ENCODE results near the gene RNASE7. TPM values are rescaled to one million over a fixed set of nuclear protein-coding genes. Genes with fewer than 3 reads are reported as not detected.

The RNASE7 gene
- total RNA-seq, 1 experiment from 2014 or later: not detected

- Histone ChIP-seq H3K4me3 (replicated peaks in 1 of 2; ENCODE audit: low read depth in 1 of 2, low read length in 2 of 2) (no peak overlapping the region), H3K9me3 (ENCODE audit: control insufficient read depth in 1 of 2, insufficient read depth in 1 of 2, low read depth in 1 of 2, low read length in 2 of 2) (no peaks in the 10 kb centered on the region), H3K27ac (ENCODE audit: low read depth, low read length) (no peak overlapping the region), H3K9ac (ENCODE audit: low read length) (no peak overlapping the region), H3K79me2 (ENCODE audit: insufficient read depth, low read length) (no peaks in the 10 kb centered on the region), H3K4me1 (ENCODE audit: control insufficient read depth in 1 of 2, insufficient read depth in 2 of 2, low read length in 2 of 2) (peaks cover 7 to 22% of the 10 kb centered on the region in 2 experiments), H2AFZ (ENCODE audit: low read depth, low read length, poor library complexity, severe bottlenecking) (no peak overlapping the region), H4K20me1 (ENCODE audit: insufficient read depth) (no peaks in the 10 kb centered on the region), H3K27me3 (ENCODE audit: insufficient read depth, low read length) (0 out of 2 replicates have a peak, but pooled peaks cover 4% of the 10 kb centered on the region), H3K36me3 (ENCODE audit: control insufficient read depth in 1 of 2, insufficient read depth in 2 of 2, low read length in 2 of 2) (no peaks in the 10 kb centered on the region; a peak in 1 of 4 replicates), H3K9me2 (ENCODE audit: insufficient read depth) (no peaks in the 10 kb centered on the region), H3K4me2 (ENCODE audit: low read length) (no peak overlapping the region)
- POLR2A ChIA-PET: no interaction called here
- intact Hi-C loops (cut with micrococcal nuclease): no loop called here
- RAD21 ChIA-PET (ENCODE audit: low non-redundant PET in 1 of 2, low total read pairs in 2 of 2, uncharacterized antibody in 2 of 2, unreplicated experiment in 2 of 2): no interaction called here
- no TSS peak for BruUV-seq (replicated peaks)
- DNase-seq (ENCODE audit: low read depth, low spot score) (no peak), ATAC-seq (no peak)
- TF ChIP-seq ZBTB33 (IDR thresholded peaks at IDR 0.05; ENCODE audit: extremely low read depth, insufficient replicate concordance, low read length): no peak
- no peak for TF ChIP-seq SRF (IDR thresholded peaks at IDR 0.05; ENCODE audit: low read depth)
- no peak for TF ChIP-seq POLR2A (IDR thresholded peaks at IDR 0.05; ENCODE audit: borderline replicate concordance, extremely low read depth, insufficient read depth, insufficient read length)
- no peak for TF ChIP-seq TCF7L2 (IDR thresholded peaks at IDR 0.05; ENCODE audit: borderline replicate concordance, extremely low read depth, insufficient read depth, insufficient read length)
- no peak for TF ChIP-seq EGR1 (IDR thresholded peaks at IDR 0.05; ENCODE audit: low read depth)
- TF ChIP-seq ZNF274 (IDR thresholded peaks at IDR 0.05; ENCODE audit: low read depth, low read length): no peak
- TF ChIP-seq CEBPB (IDR thresholded peaks at IDR 0.05; ENCODE audit: low read depth): no peak
- TF ChIP-seq CBX3 (IDR thresholded peaks at IDR 0.05; ENCODE audit: low read depth): no peak
- no peak for TF ChIP-seq SIN3A (IDR thresholded peaks at IDR 0.05; ENCODE audit: low read depth)
- TF ChIP-seq ATF3 (IDR thresholded peaks at IDR 0.05): no peak
- TF ChIP-seq CTCF (IDR thresholded peaks at IDR 0.05 in 2 of 3, conservative IDR thresholded peaks at IDR 0.05 in 1 of 3; ENCODE audit: borderline replicate concordance in 1 of 3, insufficient read depth in 1 of 3, low read depth in 2 of 3, low read length in 2 of 3): no peak
- TF ChIP-seq MAX (IDR thresholded peaks at IDR 0.05): no peak
- no peak for TF ChIP-seq EZH2 (IDR thresholded peaks at IDR 0.05)
- TF ChIP-seq YY1 (IDR thresholded peaks at IDR 0.05; ENCODE audit: extremely low read depth, insufficient replicate concordance, low read depth, low read length): no peak
- TF ChIP-seq JUND (IDR thresholded peaks at IDR 0.05): no peak
- TF ChIP-seq RAD21 (IDR thresholded peaks at IDR 0.05; ENCODE audit: low read depth): no peak
- no peak for TF ChIP-seq SP1 (IDR thresholded peaks at IDR 0.05; ENCODE audit: low read depth)
- TF ChIP-seq REST (IDR thresholded peaks at IDR 0.05; ENCODE audit: low read depth): no peak
- CTCF ChIA-PET: no interaction called here
Measured at GRCh38 chr14:21073921-21074320, 31.8 kb downstream of the RNASE7 start.
